Colonic mucosa (tissue), 4 donors: ENCODE data around the gene ITPKB. TPM values are rescaled to one million over a fixed set of nuclear protein-coding genes. Genes with fewer than 3 reads are reported as not detected.

ENCODE experiments used
- DNase-seq: peaks from one replicate; pipeline ENCODE4 v3.0.0-alpha.2; 2020
- H3K27ac ChIP-seq: fragments of 200-600 bp; one replicate; pipeline ENCODE4 v1.8.0; 2021
- H3K27me3 ChIP-seq: fragments of 200-600 bp; one replicate; pipeline ENCODE4 v1.8.0; 2021
- H3K36me3 ChIP-seq: fragments of 200-600 bp; one replicate; pipeline ENCODE4 v1.8.0; 2021
- H3K4me1 ChIP-seq: fragments of 200-600 bp; one replicate; pipeline ENCODE4 v1.8.0; 2021; ENCODE audit warnings: mild to moderate bottlenecking
- H3K4me3 ChIP-seq: fragments of 200-600 bp; one replicate; pipeline ENCODE4 v1.8.0; 2021
- H3K9ac ChIP-seq, 2 donors: one replicate each; pipeline ENCODE4 v1.7.0; 2013; ENCODE audit warnings: control low read depth in 2 of 2, low read depth in 2 of 2, low read length in 2 of 2
- H3K9me3 ChIP-seq: fragments of 200-600 bp; one replicate; pipeline ENCODE4 v1.8.0; 2021
- intact Hi-C: fragments of 100-400 bp; cut with DNase I; formaldehyde crosslinking; loops from one replicate; pipeline ENCODE4 v1.14.1; 2022
- total RNA-seq, 2 donors: library from RNA; stranded (reverse); fragmentation: NEBNext Ultra II Directional in 1 of 2; extraction: Animal tissue kit (Norgen Biotek cat#: 25700) in 1 of 2; gene quantifications; one replicate each; pipeline ENCODE4 v1.2.1, GENCODE V29; 2021
- TF ChIP-seq, protein P1 (sequence below): fragments of 200-600 bp; IDR thresholded peaks from one replicate; pipeline ENCODE4 v1.8.0; 2022; ENCODE audit warnings: antibody characterized with exemption, mild to moderate bottlenecking
- donor health status: healthy.
- donor health status: DM: no; HTN: no; CAD: no.
- donor health status: DM: no; HTN: no; CAD: no.

ITPKB gene
- total RNA-seq, 2 donors from 2014 or later: 11.6 to 16.9 TPM

DNA sequence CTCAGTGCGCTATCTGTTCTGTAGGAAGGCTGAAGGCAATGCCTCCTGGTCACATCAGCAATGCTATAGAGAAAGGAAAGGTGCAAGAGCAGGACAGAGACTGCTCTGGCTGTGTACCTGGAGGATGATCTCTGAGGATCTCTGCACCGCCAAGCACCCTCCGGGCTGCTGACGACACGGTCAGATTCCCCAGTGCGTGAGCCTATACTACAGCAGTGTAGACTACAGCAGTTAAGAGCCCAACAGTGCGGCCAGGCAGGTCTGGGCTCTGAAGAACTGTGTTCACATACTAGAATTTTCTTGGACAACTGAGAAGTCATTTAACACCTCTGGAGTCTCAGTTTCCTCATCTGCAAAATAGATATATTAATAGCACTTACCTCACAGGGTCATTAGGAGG lies 39.9 kb downstream of the ITPKB start:
- H3K4me3 ChIP-seq: no peak overlapping the region

DNA sequence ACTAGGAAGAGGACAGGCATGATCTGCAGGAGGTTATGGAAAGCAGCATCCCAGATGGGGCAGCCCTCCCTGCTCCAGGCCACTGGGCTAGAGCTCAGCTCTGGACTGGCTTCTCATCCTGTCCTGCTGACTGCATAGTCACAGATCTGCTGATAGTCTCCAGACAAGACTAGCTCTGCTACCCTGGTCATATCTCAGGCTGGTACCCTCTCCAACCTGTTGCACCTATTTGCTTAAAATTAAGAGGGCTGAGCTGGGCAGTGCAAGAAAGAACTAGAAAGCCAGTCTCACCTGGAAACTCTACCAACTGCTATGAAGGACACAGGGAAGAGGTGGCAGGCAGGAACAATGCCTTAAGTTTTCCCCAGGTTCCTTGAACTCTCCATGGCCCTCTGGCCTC lies 40.4 kb downstream of the ITPKB start:
- TF ChIP-seq, protein P1, sequence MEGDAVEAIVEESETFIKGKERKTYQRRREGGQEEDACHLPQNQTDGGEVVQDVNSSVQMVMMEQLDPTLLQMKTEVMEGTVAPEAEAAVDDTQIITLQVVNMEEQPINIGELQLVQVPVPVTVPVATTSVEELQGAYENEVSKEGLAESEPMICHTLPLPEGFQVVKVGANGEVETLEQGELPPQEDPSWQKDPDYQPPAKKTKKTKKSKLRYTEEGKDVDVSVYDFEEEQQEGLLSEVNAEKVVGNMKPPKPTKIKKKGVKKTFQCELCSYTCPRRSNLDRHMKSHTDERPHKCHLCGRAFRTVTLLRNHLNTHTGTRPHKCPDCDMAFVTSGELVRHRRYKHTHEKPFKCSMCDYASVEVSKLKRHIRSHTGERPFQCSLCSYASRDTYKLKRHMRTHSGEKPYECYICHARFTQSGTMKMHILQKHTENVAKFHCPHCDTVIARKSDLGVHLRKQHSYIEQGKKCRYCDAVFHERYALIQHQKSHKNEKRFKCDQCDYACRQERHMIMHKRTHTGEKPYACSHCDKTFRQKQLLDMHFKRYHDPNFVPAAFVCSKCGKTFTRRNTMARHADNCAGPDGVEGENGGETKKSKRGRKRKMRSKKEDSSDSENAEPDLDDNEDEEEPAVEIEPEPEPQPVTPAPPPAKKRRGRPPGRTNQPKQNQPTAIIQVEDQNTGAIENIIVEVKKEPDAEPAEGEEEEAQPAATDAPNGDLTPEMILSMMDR: no peak
- DNase-seq: no peak
- intact Hi-C loops: no loop called here
- Histone ChIP-seq H3K4me3 (no peak overlapping the region), H3K27ac (no peak overlapping the region), H3K4me1 (no peaks in the 10 kb centered on the region), H3K27me3 (no peaks in the 10 kb centered on the region), H3K9me3 (no peaks in the 10 kb centered on the region), H3K9ac (no peak overlapping the region), H3K36me3 (no peaks in the 10 kb centered on the region)

More for the DNA sequence above, 39.9 kb downstream of the ITPKB start:
- H3K4me1 ChIP-seq: no peaks in the 10 kb centered on the region
- no peak for DNase-seq
- no peaks in the 10 kb centered on the region for H3K9me3 ChIP-seq
- intact Hi-C loops: no loop called here
- no peaks in the 10 kb centered on the region for H3K27me3 ChIP-seq
- H3K36me3 ChIP-seq: no peaks in the 10 kb centered on the region
- TF ChIP-seq, protein P1: no peak
- H3K9ac ChIP-seq: no peak overlapping the region
- no peak overlapping the region for H3K27ac ChIP-seq

DNA sequence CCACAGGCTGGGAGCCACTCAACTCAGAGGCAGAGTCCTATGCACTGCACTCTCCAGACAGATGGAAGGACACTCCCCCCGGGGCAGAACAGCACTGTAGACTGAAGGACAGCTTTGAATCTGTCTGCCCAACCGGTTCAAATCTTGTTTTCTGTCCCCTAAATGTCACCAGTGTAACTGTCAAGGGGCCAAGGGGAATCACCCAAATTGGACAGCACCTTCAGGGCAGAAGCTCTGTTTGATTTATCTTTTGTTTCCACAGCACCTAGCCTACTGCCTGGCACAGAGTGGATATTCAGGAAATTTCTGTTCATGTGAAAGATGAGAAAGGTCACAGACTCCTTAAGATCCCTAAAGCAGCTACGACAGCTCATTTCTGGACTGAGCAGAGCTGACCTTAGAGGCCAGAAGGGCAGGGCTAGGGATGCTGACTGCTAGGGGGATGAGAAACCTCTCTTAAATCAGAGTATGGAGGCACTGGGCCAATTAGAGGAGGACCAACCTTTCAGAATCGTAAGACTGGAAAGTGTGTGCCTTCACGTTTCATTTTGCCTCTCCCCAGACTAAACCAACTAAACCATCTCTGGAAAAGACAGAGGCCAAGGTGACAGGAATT lies 41.0 kb downstream of the ITPKB start:
- Histone ChIP-seq H3K36me3 (no peaks in the 10 kb centered on the region), H3K4me1 (no peaks in the 10 kb centered on the region)

DNA sequence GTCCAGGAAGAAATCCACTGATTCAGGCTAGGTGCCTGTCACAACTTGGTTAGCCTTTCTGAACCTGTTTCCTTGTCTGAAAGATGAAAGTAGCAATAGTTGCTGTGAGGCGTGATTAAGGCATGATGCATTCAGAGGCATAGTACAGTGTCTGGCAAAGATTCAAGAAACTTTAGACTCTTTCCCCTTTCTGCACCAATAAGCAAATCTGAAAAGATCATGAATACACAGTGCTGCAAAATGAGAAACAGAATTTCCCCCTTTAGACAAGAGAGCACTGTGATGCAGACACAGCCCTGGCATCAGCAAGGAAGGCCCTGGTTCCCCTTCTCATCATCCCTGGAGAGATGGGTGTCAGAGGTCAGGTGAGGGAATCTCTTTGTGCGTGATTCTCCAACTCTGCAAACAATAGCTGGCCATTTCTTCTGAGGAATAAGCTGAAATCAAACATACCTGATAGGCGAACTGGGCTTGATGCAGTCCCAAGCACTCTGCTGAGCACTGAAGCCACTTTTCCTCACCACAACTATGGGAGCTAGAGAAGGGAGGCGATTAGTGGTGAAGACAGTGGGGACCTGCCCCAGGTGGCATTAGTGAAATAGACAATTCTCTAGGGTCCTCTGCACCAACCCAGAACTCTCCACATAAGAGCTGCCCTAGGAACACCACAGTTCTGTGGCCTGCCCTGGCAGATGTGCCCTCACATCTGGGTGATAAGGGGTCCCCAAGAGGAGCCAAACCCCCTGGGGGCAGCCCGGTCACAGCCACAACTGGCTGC lies 41.7 kb downstream of the ITPKB start:
- Histone ChIP-seq H3K9me3 (no peaks in the 10 kb centered on the region), H3K4me1 (no peaks in the 10 kb centered on the region), H3K27me3 (no peaks in the 10 kb centered on the region), H3K4me3 (no peak overlapping the region), H3K36me3 (no peaks in the 10 kb centered on the region), H3K27ac (no peak overlapping the region), H3K9ac (no peak overlapping the region)
- TF ChIP-seq, protein P1: no peak
- intact Hi-C loops: no loop called here
- DNase-seq: no peak

More for the DNA sequence above, 41.0 kb downstream of the ITPKB start:
- no peak overlapping the region for H3K27ac ChIP-seq
- H3K4me3 ChIP-seq: no peak overlapping the region
- intact Hi-C loops: no loop called here
- H3K9me3 ChIP-seq: no peaks in the 10 kb centered on the region
- no peak for DNase-seq
- TF ChIP-seq, protein P1: no peak
- no peaks in the 10 kb centered on the region for H3K27me3 ChIP-seq
- H3K9ac ChIP-seq: no peak overlapping the region

DNA sequence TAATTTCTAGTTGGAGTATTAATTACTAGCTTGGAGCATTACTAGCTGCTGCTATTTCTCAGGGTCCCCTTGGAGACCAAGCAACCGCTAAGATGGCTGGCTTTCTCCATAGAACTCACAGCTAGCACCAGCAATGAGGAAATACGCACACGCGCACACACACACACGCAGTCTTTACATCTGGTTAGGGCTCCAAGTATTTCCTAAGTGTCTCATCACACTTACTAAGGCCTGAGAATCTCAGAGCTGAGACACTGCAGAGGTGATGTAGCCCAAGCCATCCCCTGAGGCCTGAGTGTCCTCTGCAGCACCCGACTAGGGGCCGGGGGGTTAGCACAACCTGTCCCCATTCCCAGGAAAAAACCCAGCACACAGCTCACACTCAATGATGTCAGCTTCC lies 42.5 kb downstream of the ITPKB start:
- Histone ChIP-seq H3K4me1 (no peaks in the 10 kb centered on the region), H3K36me3 (no peaks in the 10 kb centered on the region), H3K4me3 (no peak overlapping the region), H3K9ac (no peak overlapping the region), H3K27ac (no peak overlapping the region), H3K27me3 (no peaks in the 10 kb centered on the region), H3K9me3 (no peaks in the 10 kb centered on the region)
- TF ChIP-seq, protein P1: no peak
- no peak for DNase-seq
- intact Hi-C loops: no loop called here
